Measurements from ENCODE around the gene MEIS2.

The MEIS2 gene

DNA sequence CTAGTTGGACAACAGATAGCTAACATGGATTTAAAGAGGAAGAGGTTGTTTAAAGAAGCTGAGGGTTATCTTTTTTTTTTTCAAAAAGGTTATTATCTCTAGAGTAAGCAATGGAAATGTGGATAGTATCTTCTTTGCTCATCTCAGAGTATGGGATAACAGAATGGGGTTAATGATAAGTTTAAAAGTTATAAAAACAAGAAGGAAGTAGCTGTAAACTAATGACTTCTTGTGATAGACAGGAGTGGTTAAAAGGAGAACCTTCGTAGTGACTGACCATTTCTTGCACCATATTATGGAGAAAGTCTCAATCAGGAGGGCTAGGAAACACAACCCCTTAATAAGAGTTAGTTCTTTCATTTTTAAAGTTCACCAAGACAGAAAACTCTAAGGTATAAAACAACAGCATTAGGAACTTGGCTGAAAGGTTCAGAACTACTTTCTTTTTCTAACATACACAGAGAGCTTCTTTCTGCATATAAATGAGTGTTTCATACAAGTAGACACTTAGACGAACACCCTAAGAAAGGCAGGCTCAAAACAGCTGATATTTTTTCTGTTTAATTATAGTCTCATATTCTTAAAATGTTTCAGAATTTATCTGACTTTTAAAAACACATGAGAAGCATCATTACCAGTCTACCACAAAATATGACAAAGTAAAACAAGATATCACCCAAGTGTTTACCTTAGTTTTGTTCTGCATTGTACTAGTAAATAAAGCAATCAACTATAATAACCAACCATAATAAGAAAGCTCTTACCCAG lies 140.0 kb downstream of the MEIS2 start:
- no peak for DNase-seq (ENCODE audit: low read depth)
- no peak overlapping the region for H3K4me3 ChIP-seq (ENCODE audit: low read depth, low read length)
- TF ChIP-seq CTCF (IDR thresholded peaks at IDR 0.05; ENCODE audit: low read depth, low read length, missing control alignments), result no peak

- TF ChIP-seq CTCF (IDR thresholded peaks at IDR 0.05; ENCODE audit: low read depth, low read length, missing control alignments), result no peak
- no peak overlapping the region for H3K4me3 ChIP-seq (ENCODE audit: low read depth, low read length)
- DNase-seq (ENCODE audit: low read depth), result no peak
Observed at GRCh38 chr15:36959746-36960145, 140.6 kb downstream of the MEIS2 start.

GRCh38 chr15:36958606-36959005 lies 141.7 kb downstream of the MEIS2 start:
- TF ChIP-seq CTCF (IDR thresholded peaks at IDR 0.05; ENCODE audit: low read depth, low read length, missing control alignments), result no peak
- H3K4me3 ChIP-seq (ENCODE audit: low read depth, low read length), result no peak overlapping the region
- no peak for DNase-seq (ENCODE audit: low read depth)

DNA sequence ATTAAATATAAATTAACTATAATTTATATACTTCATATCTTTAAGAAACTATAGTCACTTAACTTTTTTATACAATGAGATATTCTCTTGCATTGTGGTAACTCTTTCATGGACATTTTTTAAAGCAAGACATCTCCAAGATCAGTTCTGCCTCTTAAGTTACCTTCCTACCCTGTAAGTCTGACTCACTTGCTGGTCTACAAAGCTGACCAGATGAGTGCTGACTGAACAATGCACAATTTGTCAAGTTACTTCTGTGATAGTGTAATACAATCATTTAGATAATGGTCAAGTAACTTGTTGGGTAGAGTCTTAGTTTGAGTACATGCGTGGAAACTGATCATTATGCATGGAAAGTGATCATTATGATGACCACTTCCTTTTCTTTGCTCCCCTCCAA lies 145.9 kb downstream of the MEIS2 start:
- no peak for TF ChIP-seq CTCF (IDR thresholded peaks at IDR 0.05; ENCODE audit: low read depth, low read length, missing control alignments)
- no peak for DNase-seq (ENCODE audit: low read depth)
- H3K4me3 ChIP-seq (ENCODE audit: low read depth, low read length), result no peak overlapping the region

- TF ChIP-seq CTCF (IDR thresholded peaks at IDR 0.05; ENCODE audit: low read depth, low read length, missing control alignments), result no peak
- H3K4me3 ChIP-seq (ENCODE audit: low read depth, low read length), result no peak overlapping the region
- no peak for DNase-seq (ENCODE audit: low read depth)
Observed at GRCh38 chr15:36953346-36953745, 147.0 kb downstream of the MEIS2 start.

DNA sequence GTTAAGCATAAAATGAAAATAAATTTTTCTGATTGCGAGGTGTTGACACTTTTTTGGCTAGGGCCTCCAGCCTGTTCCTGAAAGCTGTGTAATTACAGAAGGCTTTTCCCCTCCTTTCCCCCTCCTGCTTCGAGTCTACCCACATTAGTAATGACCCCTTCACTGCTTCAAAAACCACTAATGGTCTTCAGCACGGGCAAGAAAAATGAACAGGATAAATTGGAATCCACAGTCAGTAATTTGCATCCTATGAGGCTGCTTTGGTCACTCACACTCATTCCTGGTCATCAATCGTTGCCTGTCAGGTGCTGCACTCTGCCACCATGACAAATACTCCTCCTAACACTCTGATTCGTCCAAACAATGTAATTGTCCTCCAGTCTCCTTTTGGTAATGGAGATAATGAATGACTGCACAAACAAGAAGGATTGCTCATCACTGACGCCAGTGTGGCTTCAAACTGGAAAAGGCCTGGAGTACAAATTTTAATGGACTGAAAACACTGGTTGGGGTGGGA lies 148.6 kb downstream of the MEIS2 start:
- no peak overlapping the region for H3K4me3 ChIP-seq (ENCODE audit: low read depth, low read length)
- no peak for DNase-seq (ENCODE audit: low read depth)
- no peak for TF ChIP-seq CTCF (IDR thresholded peaks at IDR 0.05; ENCODE audit: low read depth, low read length, missing control alignments)

DNA sequence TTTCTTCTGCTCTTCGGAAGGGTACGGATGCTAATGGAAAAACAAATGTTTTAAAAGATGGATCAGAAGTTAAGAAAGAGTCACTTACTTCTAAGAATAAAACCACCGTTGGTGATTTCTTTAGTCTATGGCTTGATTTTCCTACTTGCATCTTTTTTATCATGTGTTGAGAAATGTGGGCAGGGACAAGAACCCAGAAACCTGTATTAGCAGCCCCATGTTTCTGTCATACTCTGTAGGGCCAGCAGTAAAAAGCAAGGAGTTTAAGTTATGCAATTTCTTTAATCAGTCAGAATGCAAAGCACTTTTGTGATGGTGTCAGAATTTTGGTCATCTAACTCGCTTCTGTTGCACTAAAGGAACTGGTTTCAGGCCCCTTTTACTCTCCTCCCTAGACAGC lies 150.0 kb downstream of the MEIS2 start:
- no peak overlapping the region for H3K4me3 ChIP-seq (ENCODE audit: low read depth, low read length)
- no peak for TF ChIP-seq CTCF (IDR thresholded peaks at IDR 0.05; ENCODE audit: low read depth, low read length, missing control alignments)
- DNase-seq (ENCODE audit: low read depth), result no peak
